ENCODE data around the gene FAM83F. TPM values are rescaled to one million over a fixed set of nuclear protein-coding genes. Genes with fewer than 3 reads are reported as not detected.

The FAM83F gene
- polyA plus RNA-seq, 1 donor: 10.7 TPM

DNA sequence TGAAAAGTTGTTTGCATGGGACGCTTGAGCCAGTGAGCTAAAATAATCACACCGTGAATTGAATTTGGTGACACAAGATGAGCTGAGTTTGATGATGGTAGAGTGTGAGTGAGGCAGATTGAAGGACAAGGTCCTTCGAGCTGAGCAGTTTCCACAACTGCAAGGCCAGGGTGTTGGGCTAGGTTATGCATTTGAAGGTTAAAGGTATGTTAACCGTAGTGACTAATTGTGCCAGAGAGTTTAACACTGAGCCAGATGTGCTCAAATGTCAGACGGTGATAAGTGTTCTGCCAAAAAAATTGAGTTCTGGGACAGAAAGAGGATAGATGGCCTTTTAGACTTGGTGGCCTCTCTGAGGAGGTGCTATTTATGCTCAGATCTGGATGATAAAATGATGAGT is 89.5 kb downstream of the FAM83F start:
- WGBS (ENCODE audit: insufficient coverage, low lambda C conversion rate): 100% methylated on average over 1 of the region's 5 CpGs
- Histone ChIP-seq H3K4me3 (ENCODE audit: low read length) (no peak overlapping the region), H3K9me3 (ENCODE audit: control insufficient read depth, low read depth, low read length) (no peaks in the 10 kb centered on the region), H3K27me3 (ENCODE audit: control insufficient read depth, insufficient read depth, low read length) (no peaks in the 10 kb centered on the region), H3K4me1 (ENCODE audit: control insufficient read depth, insufficient read depth, low read length) (no peaks in the 10 kb centered on the region), H3K36me3 (ENCODE audit: control insufficient read depth, insufficient read depth, low read length) (no peaks in the 10 kb centered on the region), H3K27ac (ENCODE audit: low read length) (no peak overlapping the region)
- DNase-seq: no peak

DNA sequence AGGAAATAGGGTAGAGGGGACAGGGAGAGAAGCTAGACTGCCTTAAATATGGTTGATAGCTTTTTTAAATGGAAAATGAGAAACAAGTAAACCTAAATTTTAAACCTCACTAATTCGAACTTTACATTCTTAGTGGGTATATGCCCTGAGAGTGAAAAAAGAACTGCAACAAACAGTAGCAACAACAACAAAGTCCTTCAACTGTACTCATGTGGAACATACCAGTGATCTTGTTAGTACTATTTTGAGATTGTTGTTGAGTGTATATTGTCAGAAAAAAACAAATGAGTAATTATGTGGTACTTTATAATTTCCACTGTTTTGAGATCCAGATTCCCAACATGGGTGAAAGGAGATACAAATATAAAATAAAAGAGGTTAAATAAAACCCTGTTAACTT is 94.1 kb downstream of the FAM83F start:
- DNase-seq: no peak
- WGBS (ENCODE audit: insufficient coverage, low lambda C conversion rate): no CpG with 5 or more reads among the region's 1 CpG
- Histone ChIP-seq H3K9me3 (ENCODE audit: control insufficient read depth, low read depth, low read length) (no peaks in the 10 kb centered on the region), H3K36me3 (ENCODE audit: control insufficient read depth, insufficient read depth, low read length) (no peaks in the 10 kb centered on the region), H3K27ac (ENCODE audit: low read length) (no peak overlapping the region), H3K27me3 (ENCODE audit: control insufficient read depth, insufficient read depth, low read length) (no peaks in the 10 kb centered on the region), H3K4me3 (ENCODE audit: low read length) (no peak overlapping the region), H3K4me1 (ENCODE audit: control insufficient read depth, insufficient read depth, low read length) (no peaks in the 10 kb centered on the region)

Other genes starting within 250 kb of the FAM83F start
- gene ENTHD1, start 101.2 kb upstream of the FAM83F start, polyA plus RNA-seq: 0.06 TPM
- gene GRAP2, start 93.9 kb upstream of the FAM83F start, polyA plus RNA-seq: 1.8 TPM
- 0.21 TPM for gene TMA7B, start 34.6 kb upstream of the FAM83F start, polyA plus RNA-seq
- gene TNRC6B, start 183.0 kb downstream of the FAM83F start, polyA plus RNA-seq: 8.3 TPM